ENCODE data around the gene XYLB.

DNA sequence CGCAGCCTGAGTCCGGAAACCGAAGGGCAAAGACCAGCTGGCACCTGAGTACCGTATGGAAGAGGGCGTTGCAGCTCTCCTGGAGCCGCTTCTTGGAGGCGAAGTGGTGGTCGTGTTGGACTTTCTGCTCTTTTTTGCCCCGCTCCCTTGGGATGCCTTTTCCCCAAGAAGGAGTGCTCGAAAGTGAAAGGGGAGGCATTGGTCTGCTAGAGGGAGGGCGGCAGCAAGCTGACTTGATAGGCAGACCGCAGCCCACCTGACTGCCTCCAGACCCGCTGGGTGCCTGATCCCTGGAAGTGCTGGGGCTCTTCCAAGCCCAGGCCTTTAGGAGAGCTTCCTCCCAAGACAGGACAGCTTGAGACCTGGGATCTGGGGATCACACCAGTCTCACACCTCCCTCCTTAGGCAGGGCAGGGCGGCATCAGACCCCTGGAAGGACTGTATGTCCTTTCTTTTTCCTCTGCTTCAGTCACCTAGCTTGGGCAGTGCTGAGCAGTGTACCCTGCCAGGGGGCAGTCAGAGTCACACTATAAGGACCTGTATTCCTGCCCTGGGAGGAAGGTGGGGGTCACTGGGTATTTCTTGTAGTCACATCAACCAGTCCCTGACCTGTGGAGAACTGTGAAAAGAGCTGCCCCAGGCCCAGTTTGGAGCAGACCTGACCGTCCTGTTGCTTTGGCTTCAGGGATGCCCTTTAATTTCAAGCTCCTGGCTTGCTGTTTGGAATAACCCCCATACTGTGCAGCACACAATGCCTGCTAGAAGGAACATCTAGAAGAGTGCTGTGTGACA lies 109.2 kb downstream of the XYLB start:
- no peak for TF ChIP-seq TAF1 (IDR thresholded peaks at IDR 0.05; ENCODE audit: borderline replicate concordance, low read depth, low read length)
- TF ChIP-seq FOXJ3 (CRISPR knock-in tag; IDR thresholded peaks at IDR 0.05) = no peak
- no peak for TF ChIP-seq SIN3A (IDR thresholded peaks at IDR 0.05; ENCODE audit: borderline replicate concordance, low read depth, low read length)
- TF ChIP-seq CTCF (IDR thresholded peaks at IDR 0.05) = no peak
- TF ChIP-seq, protein P1, sequence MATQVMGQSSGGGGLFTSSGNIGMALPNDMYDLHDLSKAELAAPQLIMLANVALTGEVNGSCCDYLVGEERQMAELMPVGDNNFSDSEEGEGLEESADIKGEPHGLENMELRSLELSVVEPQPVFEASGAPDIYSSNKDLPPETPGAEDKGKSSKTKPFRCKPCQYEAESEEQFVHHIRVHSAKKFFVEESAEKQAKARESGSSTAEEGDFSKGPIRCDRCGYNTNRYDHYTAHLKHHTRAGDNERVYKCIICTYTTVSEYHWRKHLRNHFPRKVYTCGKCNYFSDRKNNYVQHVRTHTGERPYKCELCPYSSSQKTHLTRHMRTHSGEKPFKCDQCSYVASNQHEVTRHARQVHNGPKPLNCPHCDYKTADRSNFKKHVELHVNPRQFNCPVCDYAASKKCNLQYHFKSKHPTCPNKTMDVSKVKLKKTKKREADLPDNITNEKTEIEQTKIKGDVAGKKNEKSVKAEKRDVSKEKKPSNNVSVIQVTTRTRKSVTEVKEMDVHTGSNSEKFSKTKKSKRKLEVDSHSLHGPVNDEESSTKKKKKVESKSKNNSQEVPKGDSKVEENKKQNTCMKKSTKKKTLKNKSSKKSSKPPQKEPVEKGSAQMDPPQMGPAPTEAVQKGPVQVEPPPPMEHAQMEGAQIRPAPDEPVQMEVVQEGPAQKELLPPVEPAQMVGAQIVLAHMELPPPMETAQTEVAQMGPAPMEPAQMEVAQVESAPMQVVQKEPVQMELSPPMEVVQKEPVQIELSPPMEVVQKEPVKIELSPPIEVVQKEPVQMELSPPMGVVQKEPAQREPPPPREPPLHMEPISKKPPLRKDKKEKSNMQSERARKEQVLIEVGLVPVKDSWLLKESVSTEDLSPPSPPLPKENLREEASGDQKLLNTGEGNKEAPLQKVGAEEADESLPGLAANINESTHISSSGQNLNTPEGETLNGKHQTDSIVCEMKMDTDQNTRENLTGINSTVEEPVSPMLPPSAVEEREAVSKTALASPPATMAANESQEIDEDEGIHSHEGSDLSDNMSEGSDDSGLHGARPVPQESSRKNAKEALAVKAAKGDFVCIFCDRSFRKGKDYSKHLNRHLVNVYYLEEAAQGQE (IDR thresholded peaks at IDR 0.05; ENCODE audit: low read depth, low read length) = no peak
- no peak for TF ChIP-seq POLR2AphosphoS5 (IDR thresholded peaks at IDR 0.05; ENCODE audit: low read depth, low read length)
- TF ChIP-seq RCOR1 (IDR thresholded peaks at IDR 0.05; ENCODE audit: low read length) = no peak
- no peak for TF ChIP-seq YY1 (IDR thresholded peaks at IDR 0.05; ENCODE audit: low read depth)
